Neural cell (in vitro differentiated cells): ENCODE measurements around the gene PRKAR1A. TPM values are rescaled to one million over a fixed set of nuclear protein-coding genes. Genes with fewer than 3 reads are reported as not detected.

Experiments
- H2AFZ ChIP-seq: fragments of 200-600, 300-800 bp; sonication (generic), shearing (Covaris generic); 2 replicates; pipeline ENCODE4 v1.6.0; 2014; ENCODE audit warnings: low read depth, mild to moderate bottlenecking, antibody characterized with exemption, low read length, moderate library complexity
- H3F3A ChIP-seq: fragments of 200-600 bp; shearing (Covaris generic); 2 replicates; pipeline ENCODE4 v1.6.1; 2016; ENCODE audit warnings: mild to moderate bottlenecking, moderate library complexity, mixed read lengths, antibody characterized with exemption, low read length; ENCODE audit not compliant: insufficient read depth, poor library complexity, severe bottlenecking
- H3K27ac ChIP-seq: fragments of 200-600, 300-800 bp; sonication (generic), shearing (Covaris generic); 2 replicates; pipeline ENCODE4 v1.5.1; 2014; ENCODE audit warnings: mild to moderate bottlenecking, low read length, moderate library complexity
- H3K27me3 ChIP-seq: fragments of 300-800, 200-600 bp; sonication (generic), shearing (Covaris generic); 2 replicates; pipeline ENCODE4 v1.6.0; 2014; ENCODE audit warnings: mild to moderate bottlenecking, low read depth, low read length, moderate library complexity; ENCODE audit not compliant: insufficient read depth
- H3K36me3 ChIP-seq: fragments of 300-800, 200-600 bp; sonication (generic), shearing (Covaris generic); 2 replicates; pipeline ENCODE4 v1.5.1; 2014; ENCODE audit warnings: mild to moderate bottlenecking, antibody characterized with exemption, low read length, moderate library complexity; ENCODE audit not compliant: insufficient read depth
- H3K4me2 ChIP-seq: fragments of 300-800, 200-600 bp; sonication (generic), shearing (Covaris generic); 2 replicates; pipeline ENCODE4 v1.6.0; 2014; ENCODE audit warnings: mild to moderate bottlenecking, low read length
- H3K4me3 ChIP-seq: fragments of 300-800, 200-600 bp; sonication (generic), shearing (Covaris generic); 2 replicates; pipeline ENCODE4 v1.5.1; 2014; ENCODE audit warnings: mild to moderate bottlenecking, low read length, moderate library complexity
- H3K79me2 ChIP-seq: fragments of 200-600 bp; shearing (Covaris generic); replicated peaks from 2 replicates; pipeline ENCODE4 v1.6.0; 2014; ENCODE audit warnings: mild to moderate bottlenecking, low read length, moderate library complexity; ENCODE audit not compliant: insufficient read depth
- H3K9ac ChIP-seq: fragments of 300-800, 200-600 bp; sonication (generic), shearing (Covaris generic); 2 replicates; pipeline ENCODE4 v1.6.1; 2016; ENCODE audit warnings: mild to moderate bottlenecking, low read length, mixed read lengths
- H3K9me2 ChIP-seq: fragments of 200-600 bp; shearing (Covaris generic); 2 replicates; pipeline ENCODE4 v1.6.1; 2016; ENCODE audit warnings: mild to moderate bottlenecking, low read length, mixed read lengths; ENCODE audit not compliant: insufficient read depth
- H3K9me3 ChIP-seq: fragments of 200-600, 300-800 bp; sonication (generic), shearing (Covaris generic); 2 replicates; pipeline ENCODE4 v1.6.1; 2016; ENCODE audit warnings: mild to moderate bottlenecking, mixed run types, low read length, moderate library complexity, mixed read lengths
- H4K20me1 ChIP-seq: fragments of 200-600 bp; shearing (Covaris generic); 2 replicates; pipeline ENCODE4 v1.6.1; 2016; ENCODE audit warnings: mild to moderate bottlenecking, mixed run types; ENCODE audit not compliant: insufficient read depth
- EP300 ChIP-seq: fragments of 450-650 bp; conservative IDR thresholded peaks from 2 replicates; pipeline ENCODE4 v1.6.1; 2014; ENCODE audit warnings: antibody characterized with exemption, mild to moderate bottlenecking, moderate library complexity; ENCODE audit not compliant: poor library complexity, severe bottlenecking
- EZH2 ChIP-seq: fragments of 200-600, 300-800 bp; shearing (Covaris generic), sonication (generic); IDR thresholded peaks from 2 replicates; pipeline ENCODE4 v1.6.1; 2014; ENCODE audit warnings: antibody characterized with exemption, low read length, borderline replicate concordance, mild to moderate bottlenecking; ENCODE audit not compliant: insufficient read depth, poor library complexity, severe bottlenecking
- MXI1 ChIP-seq: fragments of 450-650 bp; conservative IDR thresholded peaks from 2 replicates; pipeline ENCODE4 v1.6.1; 2014; ENCODE audit warnings: antibody characterized with exemption, mild to moderate bottlenecking; ENCODE audit not compliant: poor library complexity, severe bottlenecking
- POLR2AphosphoS5 ChIP-seq: IDR thresholded peaks from 2 replicates; pipeline ENCODE4 v1.6.1; 2012
- RAD21 ChIP-seq: fragments of 450-650 bp; conservative IDR thresholded peaks from 2 replicates; pipeline ENCODE4 v1.6.1; 2014; ENCODE audit warnings: antibody characterized with exemption, mild to moderate bottlenecking, moderate library complexity
- SMC3 ChIP-seq: fragments of 450-650 bp; conservative IDR thresholded peaks from 2 replicates; pipeline ENCODE4 v1.6.1; 2014; ENCODE audit warnings: antibody characterized with exemption, mild to moderate bottlenecking, moderate library complexity; ENCODE audit not compliant: poor library complexity
- TAF1 ChIP-seq: IDR thresholded peaks from 2 replicates; pipeline ENCODE4 v1.6.1; 2012; ENCODE audit warnings: low read depth
- polyA plus RNA-seq: library from polyadenylated mRNA; depleted of rRNA; stranded (reverse); fragments of >200 nt; gene quantifications from 2 replicates; pipeline ENCODE4 v1.2.3, GENCODE V29; 2014
- TF ChIP-seq, protein P1 (sequence below): IDR thresholded peaks from 2 replicates; pipeline ENCODE4 v1.6.1; 2012; ENCODE audit warnings: borderline replicate concordance
- TF ChIP-seq, protein P2 (sequence below): fragments of 450-650 bp; IDR thresholded peaks from 2 replicates; pipeline ENCODE4 v1.5.1; 2014; ENCODE audit warnings: antibody characterized with exemption, mild to moderate bottlenecking, moderate library complexity; ENCODE audit not compliant: poor library complexity, severe bottlenecking

Gene PRKAR1A
- polyA plus RNA-seq, 1 donor from 2014 or later, result 539 TPM

DNA sequence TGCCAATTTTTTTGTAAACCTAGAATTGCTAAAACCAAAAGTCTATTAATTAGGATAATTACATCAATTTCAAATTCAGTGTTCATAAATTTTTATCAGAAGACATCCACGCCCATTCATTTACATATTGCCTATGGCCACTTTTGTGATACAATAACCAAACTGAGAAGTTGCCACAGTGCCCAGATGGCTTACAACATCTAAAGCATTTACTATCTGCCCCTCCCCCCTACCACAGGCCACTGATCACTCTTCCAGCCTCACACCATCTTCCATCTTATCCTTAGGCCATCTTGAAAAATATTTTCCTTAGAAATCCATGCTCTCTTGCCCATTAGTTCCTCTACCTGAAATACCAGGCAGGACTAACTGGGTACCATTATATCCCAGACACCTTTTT, 6.3 kb upstream of the PRKAR1A start:
- no peaks in the 10 kb centered on the region for H3K27me3 ChIP-seq
- no peaks in the 10 kb centered on the region for H3K9me2 ChIP-seq
- H3K79me2 ChIP-seq, result no peaks in the 10 kb centered on the region
- no peak overlapping the region for H3K9ac ChIP-seq
- H2AFZ ChIP-seq, result no peak overlapping the region
- no peak overlapping the region for H3K4me2 ChIP-seq
- H3K36me3 ChIP-seq, result no peaks in the 10 kb centered on the region
- no peaks in the 10 kb centered on the region for H3F3A ChIP-seq
- no peaks in the 10 kb centered on the region for H3K9me3 ChIP-seq
- no peak overlapping the region for H3K27ac ChIP-seq
- no peak overlapping the region for H3K4me3 ChIP-seq
- H4K20me1 ChIP-seq, result no peaks in the 10 kb centered on the region
- TF ChIP-seq EZH2, result no peak
- TF ChIP-seq, protein P1, sequence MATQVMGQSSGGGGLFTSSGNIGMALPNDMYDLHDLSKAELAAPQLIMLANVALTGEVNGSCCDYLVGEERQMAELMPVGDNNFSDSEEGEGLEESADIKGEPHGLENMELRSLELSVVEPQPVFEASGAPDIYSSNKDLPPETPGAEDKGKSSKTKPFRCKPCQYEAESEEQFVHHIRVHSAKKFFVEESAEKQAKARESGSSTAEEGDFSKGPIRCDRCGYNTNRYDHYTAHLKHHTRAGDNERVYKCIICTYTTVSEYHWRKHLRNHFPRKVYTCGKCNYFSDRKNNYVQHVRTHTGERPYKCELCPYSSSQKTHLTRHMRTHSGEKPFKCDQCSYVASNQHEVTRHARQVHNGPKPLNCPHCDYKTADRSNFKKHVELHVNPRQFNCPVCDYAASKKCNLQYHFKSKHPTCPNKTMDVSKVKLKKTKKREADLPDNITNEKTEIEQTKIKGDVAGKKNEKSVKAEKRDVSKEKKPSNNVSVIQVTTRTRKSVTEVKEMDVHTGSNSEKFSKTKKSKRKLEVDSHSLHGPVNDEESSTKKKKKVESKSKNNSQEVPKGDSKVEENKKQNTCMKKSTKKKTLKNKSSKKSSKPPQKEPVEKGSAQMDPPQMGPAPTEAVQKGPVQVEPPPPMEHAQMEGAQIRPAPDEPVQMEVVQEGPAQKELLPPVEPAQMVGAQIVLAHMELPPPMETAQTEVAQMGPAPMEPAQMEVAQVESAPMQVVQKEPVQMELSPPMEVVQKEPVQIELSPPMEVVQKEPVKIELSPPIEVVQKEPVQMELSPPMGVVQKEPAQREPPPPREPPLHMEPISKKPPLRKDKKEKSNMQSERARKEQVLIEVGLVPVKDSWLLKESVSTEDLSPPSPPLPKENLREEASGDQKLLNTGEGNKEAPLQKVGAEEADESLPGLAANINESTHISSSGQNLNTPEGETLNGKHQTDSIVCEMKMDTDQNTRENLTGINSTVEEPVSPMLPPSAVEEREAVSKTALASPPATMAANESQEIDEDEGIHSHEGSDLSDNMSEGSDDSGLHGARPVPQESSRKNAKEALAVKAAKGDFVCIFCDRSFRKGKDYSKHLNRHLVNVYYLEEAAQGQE, result no peak
- no peak for TF ChIP-seq POLR2AphosphoS5
- TF ChIP-seq EP300, result no peak
- TF ChIP-seq TAF1, result no peak
- TF ChIP-seq, protein P2, sequence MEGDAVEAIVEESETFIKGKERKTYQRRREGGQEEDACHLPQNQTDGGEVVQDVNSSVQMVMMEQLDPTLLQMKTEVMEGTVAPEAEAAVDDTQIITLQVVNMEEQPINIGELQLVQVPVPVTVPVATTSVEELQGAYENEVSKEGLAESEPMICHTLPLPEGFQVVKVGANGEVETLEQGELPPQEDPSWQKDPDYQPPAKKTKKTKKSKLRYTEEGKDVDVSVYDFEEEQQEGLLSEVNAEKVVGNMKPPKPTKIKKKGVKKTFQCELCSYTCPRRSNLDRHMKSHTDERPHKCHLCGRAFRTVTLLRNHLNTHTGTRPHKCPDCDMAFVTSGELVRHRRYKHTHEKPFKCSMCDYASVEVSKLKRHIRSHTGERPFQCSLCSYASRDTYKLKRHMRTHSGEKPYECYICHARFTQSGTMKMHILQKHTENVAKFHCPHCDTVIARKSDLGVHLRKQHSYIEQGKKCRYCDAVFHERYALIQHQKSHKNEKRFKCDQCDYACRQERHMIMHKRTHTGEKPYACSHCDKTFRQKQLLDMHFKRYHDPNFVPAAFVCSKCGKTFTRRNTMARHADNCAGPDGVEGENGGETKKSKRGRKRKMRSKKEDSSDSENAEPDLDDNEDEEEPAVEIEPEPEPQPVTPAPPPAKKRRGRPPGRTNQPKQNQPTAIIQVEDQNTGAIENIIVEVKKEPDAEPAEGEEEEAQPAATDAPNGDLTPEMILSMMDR, result no peak
- TF ChIP-seq SMC3, result no peak
- TF ChIP-seq RAD21, result no peak
- no peak for TF ChIP-seq MXI1

DNA sequence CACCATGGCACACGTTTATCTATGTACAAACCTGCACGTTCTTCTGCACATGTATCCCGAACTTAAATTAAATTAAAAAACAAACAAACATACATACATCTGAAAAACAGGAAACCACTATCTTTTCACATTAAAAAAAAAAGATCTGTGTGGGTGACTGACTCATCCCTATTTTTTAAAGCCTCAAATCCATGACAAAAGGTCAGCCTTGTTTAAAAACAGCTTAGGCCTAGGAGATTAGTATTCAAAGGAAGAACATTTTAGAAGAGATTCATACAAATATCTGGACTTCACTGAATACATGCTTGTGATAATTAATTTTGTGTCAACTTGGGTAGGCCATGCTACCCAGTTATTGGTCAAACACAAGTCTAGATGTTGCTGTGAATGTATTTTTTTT, 4.7 kb upstream of the PRKAR1A start:
- Histone ChIP-seq H3K36me3 (no peaks in the 10 kb centered on the region), H3K4me3 (no peak overlapping the region), H3K9me2 (no peaks in the 10 kb centered on the region), H3K9me3 (no peaks in the 10 kb centered on the region), H3K79me2 (peaks cover 1% of the 10 kb centered on the region), H3F3A (no peaks in the 10 kb centered on the region), H3K9ac (no peak overlapping the region), H3K27me3 (no peaks in the 10 kb centered on the region), H4K20me1 (no peaks in the 10 kb centered on the region), H3K4me2 (no peak overlapping the region), H2AFZ (no peak overlapping the region), H3K27ac (no peak overlapping the region)
- TF ChIP-seq, protein P1, result no peak
- TF ChIP-seq RAD21 (no peak), MXI1 (no peak), SMC3 (no peak), POLR2AphosphoS5 (no peak), EZH2 (no peak), TAF1 (no peak), EP300 (no peak)
- TF ChIP-seq, protein P2, result no peak
